WTC11 (cell line): ENCODE measurements around the gene WDR33. TPM values are rescaled to one million over a fixed set of nuclear protein-coding genes. Genes with fewer than 3 reads are reported as not detected.

ENCODE experiments used
- ATAC-seq: fragments of 200-7000 bp; cut with Tn5 transposase; 2 replicates; pipeline ENCODE4 v1.10.0; 2021; ENCODE audit warnings: mild to moderate bottlenecking, moderate library complexity
- CTCF ChIA-PET: fragments of 300-600 bp; sonication (Branson Sonifier 250); formaldehyde crosslinking; loops from one replicate; lab custom pipeline; 2021; ENCODE audit warnings: antibody characterized with exemption; lab: Charles Lee
- POLR2A ChIA-PET: fragments of 350-600 bp; sonication (Branson Sonifier 250); formaldehyde crosslinking; loops from one replicate; lab custom pipeline; 2021; ENCODE audit warnings: antibody characterized with exemption; lab: Charles Lee
- DNase-seq: peaks from one replicate; pipeline ENCODE4 v3.0.0; 2021; ENCODE audit warnings: low spot score
- H3K27ac Mint-ChIP-seq: 2 replicates; pipeline ENCODE4 v1.8.0; 2021; ENCODE audit warnings: mixed read lengths
- H3K27me3 Mint-ChIP-seq: 2 replicates; pipeline ENCODE4 v1.8.0; 2021; ENCODE audit warnings: low read depth, mild to moderate bottlenecking, moderate library complexity, mixed read lengths
- H3K36me3 Mint-ChIP-seq: 2 replicates; pipeline ENCODE4 v1.8.0; 2021; ENCODE audit warnings: mixed read lengths
- H3K4me1 Mint-ChIP-seq: 2 replicates; pipeline ENCODE4 v1.8.0; 2022; ENCODE audit warnings: mixed read lengths
- H3K4me3 Mint-ChIP-seq: 2 replicates; pipeline ENCODE4 v1.8.0; 2021; ENCODE audit warnings: mild to moderate bottlenecking, moderate library complexity, mixed read lengths
- H3K9me3 Mint-ChIP-seq: 2 replicates; pipeline ENCODE4 v1.8.0; 2021; ENCODE audit warnings: mixed read lengths
- ATF1 ChIP-seq: sonication (generic); formaldehyde crosslinking; IDR thresholded peaks from 2 replicates; pipeline ENCODE4 v1.8.1; 2023; ENCODE audit warnings: mild to moderate bottlenecking, moderate library complexity, missing genetic modification reagents
- ELF4 ChIP-seq: sonication (generic); formaldehyde crosslinking; IDR thresholded peaks from 2 replicates; pipeline ENCODE4 v1.8.1; 2022; ENCODE audit warnings: low read depth, mild to moderate bottlenecking, moderate library complexity, missing genetic modification reagents
- EMX1 ChIP-seq: fragments of 250-450 bp; sonication (Bioruptor Pico); IDR thresholded peaks from 2 replicates; pipeline ENCODE4 v1.8.0; 2021; ENCODE audit warnings: mild to moderate bottlenecking
- ETV6 ChIP-seq: sonication (generic); formaldehyde crosslinking; IDR thresholded peaks from 2 replicates; pipeline ENCODE4 v1.8.1; 2022; ENCODE audit warnings: mild to moderate bottlenecking, missing genetic modification reagents
- GTF2I ChIP-seq: fragments of 250-450 bp; sonication (Bioruptor Pico); conservative IDR thresholded peaks from 2 replicates; pipeline ENCODE4 v1.4.0; 2021; ENCODE audit warnings: mild to moderate bottlenecking
- NFYB ChIP-seq: sonication (generic); formaldehyde crosslinking; conservative IDR thresholded peaks from 2 replicates; pipeline ENCODE4 v1.8.0; 2022; ENCODE audit warnings: low read depth, missing genetic modification reagents
- PRRX2 ChIP-seq: fragments of 250-450 bp; sonication (Bioruptor Pico); IDR thresholded peaks from 2 replicates; pipeline ENCODE4 v1.8.0; 2021; ENCODE audit warnings: mild to moderate bottlenecking
- RELA ChIP-seq: sonication (generic); formaldehyde crosslinking; IDR thresholded peaks from 2 replicates; pipeline ENCODE4 v1.8.1; 2022; ENCODE audit warnings: missing genetic modification reagents, mild to moderate bottlenecking, borderline replicate concordance
- ZNF423 ChIP-seq: fragments of 250-450 bp; sonication (Bioruptor Pico); IDR thresholded peaks from 2 replicates; pipeline ENCODE4 v2.1.2; 2022; ENCODE audit warnings: mild to moderate bottlenecking, moderate library complexity
- ZNF671 ChIP-seq: fragments of 250-450 bp; sonication (Bioruptor Pico); IDR thresholded peaks from 2 replicates; pipeline ENCODE4 v1.8.0; 2021; ENCODE audit warnings: mild to moderate bottlenecking
- total RNA-seq: library from RNA; stranded (reverse); gene quantifications from 3 replicates; pipeline ENCODE4 v1.2.3, GENCODE V29; 2021
- TF ChIP-seq, protein P1 (sequence below): sonication (generic); formaldehyde crosslinking; IDR thresholded peaks from 2 replicates; pipeline ENCODE4 v1.8.1; 2023; ENCODE audit warnings: mild to moderate bottlenecking, missing genetic modification reagents
- TF ChIP-seq, protein P2 (sequence below): sonication (generic); formaldehyde crosslinking; IDR thresholded peaks from 2 replicates; pipeline ENCODE4 v1.8.0; 2023; ENCODE audit warnings: missing genetic modification reagents, mild to moderate bottlenecking, borderline replicate concordance
- TF ChIP-seq, protein P3 (sequence below): sonication (generic); formaldehyde crosslinking; IDR thresholded peaks from 2 replicates; pipeline ENCODE4 v1.8.0; 2022; ENCODE audit warnings: missing genetic modification reagents
- TF ChIP-seq, protein P4 (sequence below): sonication (generic); formaldehyde crosslinking; IDR thresholded peaks from 2 replicates; pipeline ENCODE4 v1.8.1; 2023; ENCODE audit warnings: mild to moderate bottlenecking, missing genetic modification reagents

The WDR33 gene
- total RNA-seq, 1 experiment from 2014 or later, result 67.1 TPM

GRCh38 chr2:127670957-127671290, 140.0 kb downstream of the WDR33 start:
- TF ChIP-seq ZNF423 (CRISPR knock-in tag) (no peak), GTF2I (CRISPR knock-in tag) (no peak), ATF1 (CRISPR knock-in tag) (no peak), RELA (no peak), ZNF671 (no peak)
- TF ChIP-seq, protein P1, sequence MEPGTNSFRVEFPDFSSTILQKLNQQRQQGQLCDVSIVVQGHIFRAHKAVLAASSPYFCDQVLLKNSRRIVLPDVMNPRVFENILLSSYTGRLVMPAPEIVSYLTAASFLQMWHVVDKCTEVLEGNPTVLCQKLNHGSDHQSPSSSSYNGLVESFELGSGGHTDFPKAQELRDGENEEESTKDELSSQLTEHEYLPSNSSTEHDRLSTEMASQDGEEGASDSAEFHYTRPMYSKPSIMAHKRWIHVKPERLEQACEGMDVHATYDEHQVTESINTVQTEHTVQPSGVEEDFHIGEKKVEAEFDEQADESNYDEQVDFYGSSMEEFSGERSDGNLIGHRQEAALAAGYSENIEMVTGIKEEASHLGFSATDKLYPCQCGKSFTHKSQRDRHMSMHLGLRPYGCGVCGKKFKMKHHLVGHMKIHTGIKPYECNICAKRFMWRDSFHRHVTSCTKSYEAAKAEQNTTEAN (CRISPR knock-in tag), result no peak
- TF ChIP-seq, protein P2, sequence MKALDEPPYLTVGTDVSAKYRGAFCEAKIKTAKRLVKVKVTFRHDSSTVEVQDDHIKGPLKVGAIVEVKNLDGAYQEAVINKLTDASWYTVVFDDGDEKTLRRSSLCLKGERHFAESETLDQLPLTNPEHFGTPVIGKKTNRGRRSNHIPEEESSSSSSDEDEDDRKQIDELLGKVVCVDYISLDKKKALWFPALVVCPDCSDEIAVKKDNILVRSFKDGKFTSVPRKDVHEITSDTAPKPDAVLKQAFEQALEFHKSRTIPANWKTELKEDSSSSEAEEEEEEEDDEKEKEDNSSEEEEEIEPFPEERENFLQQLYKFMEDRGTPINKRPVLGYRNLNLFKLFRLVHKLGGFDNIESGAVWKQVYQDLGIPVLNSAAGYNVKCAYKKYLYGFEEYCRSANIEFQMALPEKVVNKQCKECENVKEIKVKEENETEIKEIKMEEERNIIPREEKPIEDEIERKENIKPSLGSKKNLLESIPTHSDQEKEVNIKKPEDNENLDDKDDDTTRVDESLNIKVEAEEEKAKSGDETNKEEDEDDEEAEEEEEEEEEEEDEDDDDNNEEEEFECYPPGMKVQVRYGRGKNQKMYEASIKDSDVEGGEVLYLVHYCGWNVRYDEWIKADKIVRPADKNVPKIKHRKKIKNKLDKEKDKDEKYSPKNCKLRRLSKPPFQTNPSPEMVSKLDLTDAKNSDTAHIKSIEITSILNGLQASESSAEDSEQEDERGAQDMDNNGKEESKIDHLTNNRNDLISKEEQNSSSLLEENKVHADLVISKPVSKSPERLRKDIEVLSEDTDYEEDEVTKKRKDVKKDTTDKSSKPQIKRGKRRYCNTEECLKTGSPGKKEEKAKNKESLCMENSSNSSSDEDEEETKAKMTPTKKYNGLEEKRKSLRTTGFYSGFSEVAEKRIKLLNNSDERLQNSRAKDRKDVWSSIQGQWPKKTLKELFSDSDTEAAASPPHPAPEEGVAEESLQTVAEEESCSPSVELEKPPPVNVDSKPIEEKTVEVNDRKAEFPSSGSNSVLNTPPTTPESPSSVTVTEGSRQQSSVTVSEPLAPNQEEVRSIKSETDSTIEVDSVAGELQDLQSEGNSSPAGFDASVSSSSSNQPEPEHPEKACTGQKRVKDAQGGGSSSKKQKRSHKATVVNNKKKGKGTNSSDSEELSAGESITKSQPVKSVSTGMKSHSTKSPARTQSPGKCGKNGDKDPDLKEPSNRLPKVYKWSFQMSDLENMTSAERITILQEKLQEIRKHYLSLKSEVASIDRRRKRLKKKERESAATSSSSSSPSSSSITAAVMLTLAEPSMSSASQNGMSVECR, result no peak
- Mint-ChIP-seq H3K36me3 (no peaks in the 10 kb centered on the region), H3K9me3 (no peaks in the 10 kb centered on the region), H3K4me3 (no peak overlapping the region), H3K27me3 (peaks cover 40% of the 10 kb centered on the region), H3K4me1 (peaks cover 6% of the 10 kb centered on the region), H3K27ac (no peak overlapping the region)
- ChIA-PET POLR2A (no interaction called here), CTCF (no interaction called here)
- ATAC-seq (no peak), DNase-seq (no peak)

DNA sequence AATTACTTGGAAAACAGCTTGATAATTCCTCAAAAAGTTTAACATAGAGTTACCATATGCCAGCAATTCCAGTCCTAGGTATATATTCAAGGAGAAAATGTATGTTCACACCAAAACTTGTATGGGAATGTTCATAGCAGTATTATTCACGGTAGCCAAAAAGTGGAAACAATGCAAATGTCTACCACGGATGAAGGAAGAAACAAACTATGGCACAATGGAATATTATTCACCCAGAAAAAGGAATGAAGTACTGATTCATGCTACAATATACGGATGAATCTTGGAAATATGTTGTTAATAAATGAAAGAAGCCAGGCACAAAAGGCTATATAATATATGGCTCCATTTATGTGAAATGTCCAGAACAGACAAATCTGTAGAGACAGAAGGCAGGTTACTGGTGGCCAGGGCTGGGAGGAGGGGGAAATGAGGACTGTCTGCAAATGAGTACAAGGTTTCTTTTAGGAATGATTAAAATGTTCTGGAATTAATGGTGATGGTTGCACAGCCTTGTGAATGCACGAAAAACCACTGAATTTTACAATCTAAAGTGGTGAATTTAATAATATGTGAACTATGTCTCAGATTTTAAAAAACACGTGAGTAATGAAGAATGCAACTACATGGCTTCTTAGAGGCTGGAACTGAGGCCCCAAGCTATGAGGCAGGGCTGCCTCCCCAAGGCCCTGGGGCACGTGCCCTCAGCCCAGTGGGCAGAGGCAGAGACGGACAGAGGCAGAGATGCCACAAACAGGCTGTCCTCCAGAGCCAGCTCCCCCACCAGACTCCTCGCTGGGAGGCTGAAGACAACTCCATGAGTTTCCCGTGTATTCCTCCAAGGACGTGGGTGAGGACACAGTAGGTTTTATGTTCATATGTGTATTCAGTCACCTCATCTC, 140.7 kb downstream of the WDR33 start:
- no peaks in the 10 kb centered on the region for H3K36me3 Mint-ChIP-seq
- peaks cover 40% of the 10 kb centered on the region for H3K27me3 Mint-ChIP-seq
- ChIA-PET POLR2A (no interaction called here), CTCF (no interaction called here)
- TF ChIP-seq ELF4 (CRISPR knock-in tag) (no peak), ETV6 (no peak), PRRX2 (CRISPR knock-in tag) (no peak), NFYB (CRISPR knock-in tag) (no peak), EMX1 (CRISPR knock-in tag) (no peak)
- TF ChIP-seq, protein P3, sequence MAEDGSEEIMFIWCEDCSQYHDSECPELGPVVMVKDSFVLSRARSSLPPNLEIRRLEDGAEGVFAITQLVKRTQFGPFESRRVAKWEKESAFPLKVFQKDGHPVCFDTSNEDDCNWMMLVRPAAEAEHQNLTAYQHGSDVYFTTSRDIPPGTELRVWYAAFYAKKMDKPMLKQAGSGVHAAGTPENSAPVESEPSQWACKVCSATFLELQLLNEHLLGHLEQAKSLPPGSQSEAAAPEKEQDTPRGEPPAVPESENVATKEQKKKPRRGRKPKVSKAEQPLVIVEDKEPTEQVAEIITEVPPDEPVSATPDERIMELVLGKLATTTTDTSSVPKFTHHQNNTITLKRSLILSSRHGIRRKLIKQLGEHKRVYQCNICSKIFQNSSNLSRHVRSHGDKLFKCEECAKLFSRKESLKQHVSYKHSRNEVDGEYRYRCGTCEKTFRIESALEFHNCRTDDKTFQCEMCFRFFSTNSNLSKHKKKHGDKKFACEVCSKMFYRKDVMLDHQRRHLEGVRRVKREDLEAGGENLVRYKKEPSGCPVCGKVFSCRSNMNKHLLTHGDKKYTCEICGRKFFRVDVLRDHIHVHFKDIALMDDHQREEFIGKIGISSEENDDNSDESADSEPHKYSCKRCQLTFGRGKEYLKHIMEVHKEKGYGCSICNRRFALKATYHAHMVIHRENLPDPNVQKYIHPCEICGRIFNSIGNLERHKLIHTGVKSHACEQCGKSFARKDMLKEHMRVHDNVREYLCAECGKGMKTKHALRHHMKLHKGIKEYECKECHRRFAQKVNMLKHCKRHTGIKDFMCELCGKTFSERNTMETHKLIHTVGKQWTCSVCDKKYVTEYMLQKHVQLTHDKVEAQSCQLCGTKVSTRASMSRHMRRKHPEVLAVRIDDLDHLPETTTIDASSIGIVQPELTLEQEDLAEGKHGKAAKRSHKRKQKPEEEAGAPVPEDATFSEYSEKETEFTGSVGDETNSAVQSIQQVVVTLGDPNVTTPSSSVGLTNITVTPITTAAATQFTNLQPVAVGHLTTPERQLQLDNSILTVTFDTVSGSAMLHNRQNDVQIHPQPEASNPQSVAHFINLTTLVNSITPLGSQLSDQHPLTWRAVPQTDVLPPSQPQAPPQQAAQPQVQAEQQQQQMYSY (CRISPR knock-in tag), result no peak
- TF ChIP-seq, protein P4, sequence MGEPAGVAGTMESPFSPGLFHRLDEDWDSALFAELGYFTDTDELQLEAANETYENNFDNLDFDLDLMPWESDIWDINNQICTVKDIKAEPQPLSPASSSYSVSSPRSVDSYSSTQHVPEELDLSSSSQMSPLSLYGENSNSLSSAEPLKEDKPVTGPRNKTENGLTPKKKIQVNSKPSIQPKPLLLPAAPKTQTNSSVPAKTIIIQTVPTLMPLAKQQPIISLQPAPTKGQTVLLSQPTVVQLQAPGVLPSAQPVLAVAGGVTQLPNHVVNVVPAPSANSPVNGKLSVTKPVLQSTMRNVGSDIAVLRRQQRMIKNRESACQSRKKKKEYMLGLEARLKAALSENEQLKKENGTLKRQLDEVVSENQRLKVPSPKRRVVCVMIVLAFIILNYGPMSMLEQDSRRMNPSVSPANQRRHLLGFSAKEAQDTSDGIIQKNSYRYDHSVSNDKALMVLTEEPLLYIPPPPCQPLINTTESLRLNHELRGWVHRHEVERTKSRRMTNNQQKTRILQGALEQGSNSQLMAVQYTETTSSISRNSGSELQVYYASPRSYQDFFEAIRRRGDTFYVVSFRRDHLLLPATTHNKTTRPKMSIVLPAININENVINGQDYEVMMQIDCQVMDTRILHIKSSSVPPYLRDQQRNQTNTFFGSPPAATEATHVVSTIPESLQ, result no peak
- peaks cover 3% of the 10 kb centered on the region; the same call in 1 of the 2 replicates for H3K4me1 Mint-ChIP-seq
- ATAC-seq, result no peak
- DNase-seq, result no peak
- no peak overlapping the region for H3K27ac Mint-ChIP-seq
- H3K4me3 Mint-ChIP-seq, result no peak overlapping the region
- no peaks in the 10 kb centered on the region for H3K9me3 Mint-ChIP-seq
